PC-9 (cell line): ENCODE results near the gene PIK3C2G.

Source experiments
- CTCF ChIP-seq: fragments of 200-600 bp; sonication (generic); conservative IDR thresholded peaks from 2 replicates; pipeline ENCODE4 v1.6.1; 2017; ENCODE audit warnings: mixed run types, antibody characterized with exemption, mild to moderate bottlenecking, moderate library complexity
- EZH2 ChIP-seq: fragments of 200-600 bp; sonication (generic); IDR thresholded peaks from 2 replicates; pipeline ENCODE4 v1.8.0; 2017; ENCODE audit warnings: antibody characterized with exemption, low read depth

GRCh38 chr12:18620986-18621385 is 359.7 kb downstream of the PIK3C2G start:
- TF ChIP-seq CTCF (no peak), EZH2 (no peak)
